ENCODE data around the gene LYPD6B. TPM values are rescaled to one million over a fixed set of nuclear protein-coding genes. Genes with fewer than 3 reads are reported as not detected.

LYPD6B gene
- total RNA-seq: not detected

GRCh38 chr2:149038442-149039212 is at the start of gene LYPD6B:
Gene LYPD6B (plus strand): TSS chr2:149038699. CDS start chr2:149130949, 92,250 bp downstream.
- Mint-ChIP-seq H3K4me3 (no peak within 1 kb of the TSS), H3K9me3 (no peaks in the 10 kb centered on the region), H3K36me3 (ENCODE audit: low read depth) (no peaks in the 10 kb centered on the region), H3K27ac (no peak within 1 kb of the TSS), H3K27me3 (peaks cover 58% of the 10 kb centered on the region), H3K4me1 (no peaks in the 10 kb centered on the region)
- POLR2A ChIA-PET: no interaction called here
- DNase-seq: no peak
- CTCF ChIA-PET: no interaction called here

GRCh38 chr2:148989882-148990493 is 48.5 kb upstream of the LYPD6B start:
- CTCF ChIA-PET: interaction anchor here (0.6 to 1.6 kb wide), 4 partner anchors 10 to 1015 kb away, joined by 3 to 5 read pairs (median 3); no protein-coding TSS in a partner anchor
- no peak overlapping the region for H3K4me3 Mint-ChIP-seq
- POLR2A ChIA-PET: no interaction called here
- H3K27ac Mint-ChIP-seq: no peak overlapping the region
- DNase-seq: peak; percentile 73
- no peaks in the 10 kb centered on the region for H3K9me3 Mint-ChIP-seq
- no peaks in the 10 kb centered on the region for H3K27me3 Mint-ChIP-seq
- no peaks in the 10 kb centered on the region for H3K4me1 Mint-ChIP-seq
- H3K36me3 Mint-ChIP-seq (ENCODE audit: low read depth): no peaks in the 10 kb centered on the region

GRCh38 chr2:148990968-148991367 is 47.5 kb upstream of the LYPD6B start:
- no peak for DNase-seq
- Mint-ChIP-seq H3K36me3 (ENCODE audit: low read depth) (no peaks in the 10 kb centered on the region), H3K9me3 (no peaks in the 10 kb centered on the region), H3K4me1 (no peaks in the 10 kb centered on the region), H3K27me3 (no peaks in the 10 kb centered on the region), H3K27ac (no peak overlapping the region), H3K4me3 (no peak overlapping the region)
- ChIA-PET CTCF (interaction anchor here (1.1 to 1.6 kb wide), 3 partner anchors 8 to 179 kb away, joined by 3 to 5 read pairs (median 3); no protein-coding TSS in a partner anchor), POLR2A (no interaction called here)

GRCh38 chr2:148992448-148992847 is 46.1 kb upstream of the LYPD6B start:
- ChIA-PET CTCF (no interaction called here), POLR2A (no interaction called here)
- Mint-ChIP-seq H3K36me3 (ENCODE audit: low read depth) (no peaks in the 10 kb centered on the region), H3K9me3 (no peaks in the 10 kb centered on the region), H3K4me3 (no peak overlapping the region), H3K27ac (no peak overlapping the region), H3K4me1 (no peaks in the 10 kb centered on the region), H3K27me3 (no peaks in the 10 kb centered on the region)
- DNase-seq: no peak

GRCh38 chr2:148993351-148993750 is 45.1 kb upstream of the LYPD6B start:
- no peak overlapping the region for H3K4me3 Mint-ChIP-seq
- ChIA-PET CTCF (no interaction called here), POLR2A (interaction anchor here (0.7 kb wide), 1 partner anchor 787 kb away, joined by 5 read pairs; no protein-coding TSS in a partner anchor)
- H3K36me3 Mint-ChIP-seq (ENCODE audit: low read depth): no peaks in the 10 kb centered on the region
- no peaks in the 10 kb centered on the region for H3K9me3 Mint-ChIP-seq
- no peak for DNase-seq
- no peaks in the 10 kb centered on the region for H3K27me3 Mint-ChIP-seq
- no peaks in the 10 kb centered on the region for H3K4me1 Mint-ChIP-seq
- H3K27ac Mint-ChIP-seq: no peak overlapping the region

- Mint-ChIP-seq H3K27ac (no peak overlapping the region), H3K4me1 (no peaks in the 10 kb centered on the region), H3K4me3 (no peak overlapping the region), H3K9me3 (no peaks in the 10 kb centered on the region), H3K36me3 (ENCODE audit: low read depth) (no peaks in the 10 kb centered on the region), H3K27me3 (no peaks in the 10 kb centered on the region)
- ChIA-PET CTCF (no interaction called here), POLR2A (no interaction called here)
- DNase-seq: no peak
Observed at GRCh38 chr2:148994341-148994740, 44.2 kb upstream of the LYPD6B start.

GRCh38 chr2:148996805-148997204 is 41.7 kb upstream of the LYPD6B start:
- H3K36me3 Mint-ChIP-seq (ENCODE audit: low read depth): no peaks in the 10 kb centered on the region
- H3K4me3 Mint-ChIP-seq: no peak overlapping the region
- H3K27me3 Mint-ChIP-seq: no peaks in the 10 kb centered on the region
- POLR2A ChIA-PET: no interaction called here
- H3K9me3 Mint-ChIP-seq: no peaks in the 10 kb centered on the region
- H3K4me1 Mint-ChIP-seq: no peaks in the 10 kb centered on the region
- no peak for DNase-seq
- H3K27ac Mint-ChIP-seq: no peak overlapping the region
- CTCF ChIA-PET: no interaction called here

- Mint-ChIP-seq H3K4me3 (no peak overlapping the region), H3K4me1 (no peaks in the 10 kb centered on the region), H3K27ac (no peak overlapping the region), H3K9me3 (no peaks in the 10 kb centered on the region), H3K36me3 (ENCODE audit: low read depth) (no peaks in the 10 kb centered on the region), H3K27me3 (no peaks in the 10 kb centered on the region)
- DNase-seq: no peak
- ChIA-PET CTCF (interaction anchor here (0.6 kb wide), 1 partner anchor 60 kb away, joined by 3 read pairs; no protein-coding TSS in a partner anchor), POLR2A (no interaction called here)
Observed at GRCh38 chr2:148998165-148998830, 40.2 kb upstream of the LYPD6B start.

GRCh38 chr2:148998831-148999200 is 39.7 kb upstream of the LYPD6B start:
- H3K4me1 Mint-ChIP-seq: no peaks in the 10 kb centered on the region
- CTCF ChIA-PET: interaction anchor here (0.6 kb wide), 1 partner anchor 60 kb away, joined by 3 read pairs; no protein-coding TSS in a partner anchor
- no peak overlapping the region for H3K27ac Mint-ChIP-seq
- no peaks in the 10 kb centered on the region for H3K9me3 Mint-ChIP-seq
- POLR2A ChIA-PET: no interaction called here
- H3K4me3 Mint-ChIP-seq: no peak overlapping the region
- DNase-seq: no peak
- H3K36me3 Mint-ChIP-seq (ENCODE audit: low read depth): no peaks in the 10 kb centered on the region
- no peaks in the 10 kb centered on the region for H3K27me3 Mint-ChIP-seq

GRCh38 chr2:148999451-148999921 is 39.0 kb upstream of the LYPD6B start:
- H3K36me3 Mint-ChIP-seq (ENCODE audit: low read depth): no peaks in the 10 kb centered on the region
- no peak overlapping the region for H3K27ac Mint-ChIP-seq
- CTCF ChIA-PET: interaction anchor here (0.7 kb wide), 1 partner anchor 49 kb away, joined by 3 read pairs; no protein-coding TSS in a partner anchor
- H3K9me3 Mint-ChIP-seq: no peaks in the 10 kb centered on the region
- POLR2A ChIA-PET: no interaction called here
- no peak overlapping the region for H3K4me3 Mint-ChIP-seq
- H3K4me1 Mint-ChIP-seq: no peaks in the 10 kb centered on the region
- no peak for DNase-seq
- H3K27me3 Mint-ChIP-seq: no peaks in the 10 kb centered on the region

- no peak for DNase-seq
- ChIA-PET POLR2A (no interaction called here), CTCF (interaction anchor here (0.7 to 1.0 kb wide), 3 partner anchors 10 to 84 kb away, joined by 3 to 5 read pairs (median 4); no protein-coding TSS in a partner anchor)
- Mint-ChIP-seq H3K9me3 (no peaks in the 10 kb centered on the region), H3K27me3 (no peaks in the 10 kb centered on the region), H3K27ac (no peak overlapping the region), H3K36me3 (ENCODE audit: low read depth) (no peaks in the 10 kb centered on the region), H3K4me1 (no peaks in the 10 kb centered on the region), H3K4me3 (no peak overlapping the region)
Observed at GRCh38 chr2:149000158-149000938, 38.2 kb upstream of the LYPD6B start.

GRCh38 chr2:149001496-149001895 is 37.0 kb upstream of the LYPD6B start:
- no peaks in the 10 kb centered on the region for H3K36me3 Mint-ChIP-seq (ENCODE audit: low read depth)
- POLR2A ChIA-PET: no interaction called here

More at GRCh38 chr2:149001496-149001895, 37.0 kb upstream of the LYPD6B start:
- H3K27me3 Mint-ChIP-seq: no peaks in the 10 kb centered on the region
- no peak overlapping the region for H3K4me3 Mint-ChIP-seq
- CTCF ChIA-PET: no interaction called here
- no peaks in the 10 kb centered on the region for H3K4me1 Mint-ChIP-seq
- DNase-seq: no peak
- no peak overlapping the region for H3K27ac Mint-ChIP-seq
- H3K9me3 Mint-ChIP-seq: no peaks in the 10 kb centered on the region
